K562 (cell line): ENCODE data around the gene CDRT15. TPM values are rescaled to one million over a fixed set of nuclear protein-coding genes. Genes with fewer than 3 reads are reported as not detected.
"Not testable (repeated sequence)": the region's sequence is repeated elsewhere in the genome, so short reads cannot be mapped to it uniquely, and the experiment has no call there.

ENCODE experiments used
- ATAC-seq: fragments of 200-7000 bp; cut with Tn5 transposase; 3 replicates; pipeline ENCODE4 v1.9.1; 2020; ENCODE audit warnings: moderate library complexity
- BruUV-seq: library from RNA; stranded (reverse); fragments of 400-500 nt; replicated peaks from 2 replicates; lab custom pipeline; 2021; lab: Mats Ljungman, UMichigan
- CTCF ChIA-PET: fragments of 300-600 bp; formaldehyde crosslinking; extraction: SDS; loops from one replicate; lab custom pipeline; 2021; ENCODE audit warnings: low intra/inter-chr PET ratio; lab: Yijun Ruan, JAX
- POLR2A ChIA-PET: fragments of 300-600, 350-650 bp; sonication (Branson Sonifier 250); formaldehyde crosslinking; extraction: SDS; loops from one replicate; lab custom pipeline; 2021; ENCODE audit warnings: antibody characterized with exemption, inconsistent platforms; lab: Yijun Ruan, JAX
- DNase-seq, 4 experiments: peaks; one replicate each; pipeline versions ENCODE4 v3.0.0 to v3.0.0-alpha.2; 2011 to 2018; ENCODE audit warnings: low spot score in 3 of 4, mixed read lengths in 3 of 4; ENCODE audit errors: extremely low read depth in 1 of 4
- FAIRE-seq: peaks from 2 replicates; lab custom pipeline; 2011; peaks lifted over from hg19 to GRCh38; lab: Jason Lieb, UNC
- H2AFZ ChIP-seq: 2 replicates; pipeline ENCODE4 v1.6.0; 2011; ENCODE audit warnings: low read depth, low read length, control low read depth, inconsistent platforms
- H3K27ac ChIP-seq: fragments of 200-600 bp; 3 replicates; pipeline ENCODE4 v1.8.0; 2011; ENCODE audit warnings: low read depth, mild to moderate bottlenecking, control low read depth, inconsistent platforms, low read length, moderate library complexity, mixed read lengths; ENCODE audit errors: extremely low read depth
- H3K27me3 ChIP-seq, 2 experiments: fragments of 300-600 bp in 1 of 2; 2 replicates in 1 of 2; 3 replicates in 1 of 2; pipeline versions ENCODE4 v1.6.0 to v1.8.0; 2011; ENCODE audit warnings: inconsistent platforms in 2 of 2, low read length in 2 of 2, mild to moderate bottlenecking in 1 of 2, mixed read lengths in 1 of 2, moderate library complexity in 1 of 2; ENCODE audit not compliant: control insufficient read depth in 2 of 2, insufficient read depth in 2 of 2
- H3K36me3 ChIP-seq: fragments of 300-600 bp; 3 replicates; pipeline ENCODE4 v1.8.0; 2011; ENCODE audit warnings: mild to moderate bottlenecking, low read length, inconsistent platforms; ENCODE audit not compliant: control insufficient read depth, insufficient read depth
- H3K4me1 ChIP-seq, 2 experiments: fragments of 200-600 bp in 1 of 2; replicated peaks in 1 of 2; 2 replicates in 1 of 2; 3 replicates in 1 of 2; pipeline versions ENCODE4 v1.5.1 to v1.8.0; 2011; ENCODE audit warnings: inconsistent platforms in 2 of 2, low read length in 2 of 2, mild to moderate bottlenecking in 1 of 2, mixed read lengths in 1 of 2, moderate library complexity in 1 of 2; ENCODE audit not compliant: control insufficient read depth in 2 of 2, insufficient read depth in 2 of 2
- H3K4me2 ChIP-seq: 2 replicates; pipeline ENCODE4 v1.6.1; 2011; ENCODE audit warnings: low read length, control low read depth, inconsistent platforms, mixed read lengths; ENCODE audit not compliant: insufficient read depth
- H3K4me3 ChIP-seq: fragments of 200-600 bp; sonication (generic), shearing (Covaris generic); 2 replicates; pipeline ENCODE4 v1.5.1; 2016; ENCODE audit warnings: control low read depth, inconsistent platforms
- H3K79me2 ChIP-seq: fragments of 200-600 bp; 3 replicates; pipeline ENCODE4 v1.8.0; 2011; ENCODE audit warnings: low read length, inconsistent platforms; ENCODE audit not compliant: control insufficient read depth, insufficient read depth
- H3K9ac ChIP-seq, 2 experiments: 2 replicates each; pipeline versions ENCODE4 v1.6.0 to v1.6.1; 2011; ENCODE audit warnings: low read depth in 2 of 2, low read length in 2 of 2, control low read depth in 1 of 2, inconsistent platforms in 1 of 2, mild to moderate bottlenecking in 1 of 2, mixed read lengths in 1 of 2; ENCODE audit not compliant: insufficient read depth in 1 of 2
- H3K9me1 ChIP-seq: one replicate; pipeline ENCODE4 v1.6.0; 2011; ENCODE audit warnings: inconsistent platforms, mild to moderate bottlenecking, low read length, moderate library complexity; ENCODE audit not compliant: control insufficient read depth, insufficient read depth
- H3K9me3 ChIP-seq: replicated peaks from 2 replicates; pipeline ENCODE4 v1.5.1; 2011; ENCODE audit warnings: low read depth, low read length, inconsistent platforms; ENCODE audit not compliant: control insufficient read depth, insufficient read depth
- H4K20me1 ChIP-seq: replicated peaks from 2 replicates; pipeline ENCODE4 v1.6.1; 2011; ENCODE audit warnings: low read length, inconsistent platforms, mixed read lengths; ENCODE audit not compliant: control insufficient read depth, insufficient read depth
- SPI1 ChIP-seq: IDR thresholded peaks from 2 replicates; pipeline ENCODE4 v1.6.1; 2011; ENCODE audit warnings: low read depth, low read length, control low read depth, borderline replicate concordance
- ZNF589 ChIP-seq: fragments of 200-800 bp; sonication (Bioruptor generic); IDR thresholded peaks from 2 replicates; pipeline ENCODE4 v1.6.1; 2016; ENCODE audit warnings: low read depth, missing genetic modification characterization, missing compliant biosample characterization
- WGBS: fragments of 100-300 bp; shearing (Covaris generic); methylation state at CpG from one replicate; pipeline ENCODE4 v1.1.6; 2016; ENCODE audit warnings: low coverage, mixed read lengths; ENCODE audit not compliant: insufficient coverage; ENCODE audit errors: missing lambda C conversion rate; 5-methylcytosine and 5-hydroxymethylcytosine counted together
- in situ Hi-C: fragments of 300-500 bp; cut with MboI; formaldehyde crosslinking; loops from 4 replicates; pipeline ENCODE4 v1.15.0; 2018; ENCODE audit warnings: inconsistent platforms, mixed read lengths
- intact Hi-C: fragments of 100-400 bp; cut with micrococcal nuclease; formaldehyde crosslinking; loops from 2 replicates; pipeline ENCODE4 v1.14.2; 2022
- polyA plus RNA-seq, 8 experiments: library from polyadenylated mRNA; depleted of rRNA in 4 of 8; stranded (reverse) in 5 of 8; unstranded in 3 of 8; fragments of >200 nt; fragmentation: Nextera tagmentation in 2 of 8; fragmentation: Illumina TruSeq in 1 of 8; extraction: Ambion mirVana in 2 of 8; extraction: Trizol in 1 of 8; gene quantifications; 2 replicates each; pipeline versions ENCODE4 v1.2.1 to v1.2.3, GENCODE V29; 2011 to 2014; ENCODE audit warnings: inconsistent platforms in 1 of 8, missing spikeins in 1 of 8
- total RNA-seq, 7 experiments: library from RNA; depleted of rRNA in 6 of 7; stranded (reverse); fragments of >200 nt in 6 of 7; fragmentation: Illumina TruSeq in 2 of 7; extraction: Trizol in 2 of 7; gene quantifications; 2 replicates each; pipeline versions ENCODE4 v1.2.1 to v1.2.3, GENCODE V29; 2011 to 2021; ENCODE audit warnings: low replicate concordance in 1 of 7
- TF ChIP-seq, protein P1 (sequence below), 3 experiments: IDR thresholded peaks in 2 of 3; conservative IDR thresholded peaks in 1 of 3; 2 replicates each; pipeline ENCODE4 v1.5.1; 2011 to 2012; ENCODE audit warnings: low read length in 3 of 3, mild to moderate bottlenecking in 3 of 3, control low read depth in 2 of 3, improper control_type of control experiment in 1 of 3, inconsistent platforms in 1 of 3, low read depth in 1 of 3, mixed read lengths in 1 of 3, moderate library complexity in 1 of 3; ENCODE audit not compliant: insufficient read depth in 2 of 3

CDRT15 gene
- total and polyA plus RNA-seq, 9 of the 15 experiments (the other 6 are each of a cell fraction or from before 2014, with no cell fraction given), result not detected

DNA sequence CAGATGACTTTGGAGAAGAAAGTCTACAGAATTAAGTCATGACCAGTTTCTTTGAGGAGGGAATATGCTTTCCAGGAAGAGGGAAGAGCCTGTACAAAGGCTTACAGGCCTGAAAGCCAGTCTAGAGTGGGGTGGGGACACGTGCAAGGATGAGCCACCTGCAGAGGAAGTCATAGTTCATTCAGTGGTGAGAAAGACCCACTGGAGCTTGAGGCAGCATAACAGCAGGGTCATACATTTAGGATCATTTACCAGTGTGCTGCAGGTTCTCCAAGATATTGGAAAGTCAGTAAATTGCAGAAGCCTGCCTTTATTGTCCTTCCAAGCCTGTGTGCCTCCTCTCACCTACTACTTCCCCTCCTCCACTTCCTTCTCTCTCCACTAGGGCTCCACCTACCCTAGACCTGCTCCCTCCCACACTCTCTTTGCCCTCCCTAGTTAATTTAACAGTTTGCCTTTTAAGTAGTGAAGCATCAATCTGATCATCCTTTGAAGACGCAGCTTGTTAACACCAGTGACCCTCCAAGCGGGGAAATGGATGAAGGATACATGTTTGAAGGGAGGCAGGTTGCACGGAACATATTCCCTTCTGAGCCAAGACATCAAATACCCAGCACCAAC, 40.2 kb downstream of the CDRT15 start:
- intact Hi-C loops, result no loop called here
- H3K9me1 ChIP-seq, result no peaks in the 10 kb centered on the region
- POLR2A ChIA-PET, result no interaction called here
- no peak for FAIRE-seq
- 0 out of 3 replicates have a peak, but pooled peaks cover 7% of the 10 kb centered on the region for H3K36me3 ChIP-seq
- 0 out of 2 replicates have a peak, but pooled peaks cover 7% of the 10 kb centered on the region for H4K20me1 ChIP-seq
- no peak for DNase-seq
- H2AFZ ChIP-seq, result no peak overlapping the region
- WGBS, result 71% methylated on average over 4 of the region's 4 CpGs
- H3K27me3 ChIP-seq, result no peaks in the 10 kb centered on the region
- no TSS peak for BruUV-seq
- H3K4me2 ChIP-seq, result no peak overlapping the region
- no peaks in the 10 kb centered on the region; a peak in 1 of 5 replicates for H3K4me1 ChIP-seq
- ATAC-seq, result peak; percentile 73
- no peak overlapping the region for H3K27ac ChIP-seq
- in situ Hi-C loops, result no loop called here
- CTCF ChIA-PET, result no interaction called here
- no peaks in the 10 kb centered on the region for H3K9me3 ChIP-seq
- no peaks in the 10 kb centered on the region for H3K79me2 ChIP-seq
- H3K9ac ChIP-seq, result no peak overlapping the region
- no peak overlapping the region for H3K4me3 ChIP-seq
- TF ChIP-seq SPI1 (peak; percentile 77; the same call in 1 of the 2 replicates), ZNF589 (CRISPR knock-in tag) (no peak)
- TF ChIP-seq, protein P1, sequence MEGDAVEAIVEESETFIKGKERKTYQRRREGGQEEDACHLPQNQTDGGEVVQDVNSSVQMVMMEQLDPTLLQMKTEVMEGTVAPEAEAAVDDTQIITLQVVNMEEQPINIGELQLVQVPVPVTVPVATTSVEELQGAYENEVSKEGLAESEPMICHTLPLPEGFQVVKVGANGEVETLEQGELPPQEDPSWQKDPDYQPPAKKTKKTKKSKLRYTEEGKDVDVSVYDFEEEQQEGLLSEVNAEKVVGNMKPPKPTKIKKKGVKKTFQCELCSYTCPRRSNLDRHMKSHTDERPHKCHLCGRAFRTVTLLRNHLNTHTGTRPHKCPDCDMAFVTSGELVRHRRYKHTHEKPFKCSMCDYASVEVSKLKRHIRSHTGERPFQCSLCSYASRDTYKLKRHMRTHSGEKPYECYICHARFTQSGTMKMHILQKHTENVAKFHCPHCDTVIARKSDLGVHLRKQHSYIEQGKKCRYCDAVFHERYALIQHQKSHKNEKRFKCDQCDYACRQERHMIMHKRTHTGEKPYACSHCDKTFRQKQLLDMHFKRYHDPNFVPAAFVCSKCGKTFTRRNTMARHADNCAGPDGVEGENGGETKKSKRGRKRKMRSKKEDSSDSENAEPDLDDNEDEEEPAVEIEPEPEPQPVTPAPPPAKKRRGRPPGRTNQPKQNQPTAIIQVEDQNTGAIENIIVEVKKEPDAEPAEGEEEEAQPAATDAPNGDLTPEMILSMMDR (IDR thresholded peaks at IDR 0.05 in 2 of 3, conservative IDR thresholded peaks at IDR 0.05 in 1 of 3; ENCODE audit: insufficient read depth in 2 of 3, low read depth in 1 of 3, low read length in 3 of 3), result peak in 2 of 3 experiments; percentile 3 to 25; a peak in 2 of 6 replicates

DNA sequence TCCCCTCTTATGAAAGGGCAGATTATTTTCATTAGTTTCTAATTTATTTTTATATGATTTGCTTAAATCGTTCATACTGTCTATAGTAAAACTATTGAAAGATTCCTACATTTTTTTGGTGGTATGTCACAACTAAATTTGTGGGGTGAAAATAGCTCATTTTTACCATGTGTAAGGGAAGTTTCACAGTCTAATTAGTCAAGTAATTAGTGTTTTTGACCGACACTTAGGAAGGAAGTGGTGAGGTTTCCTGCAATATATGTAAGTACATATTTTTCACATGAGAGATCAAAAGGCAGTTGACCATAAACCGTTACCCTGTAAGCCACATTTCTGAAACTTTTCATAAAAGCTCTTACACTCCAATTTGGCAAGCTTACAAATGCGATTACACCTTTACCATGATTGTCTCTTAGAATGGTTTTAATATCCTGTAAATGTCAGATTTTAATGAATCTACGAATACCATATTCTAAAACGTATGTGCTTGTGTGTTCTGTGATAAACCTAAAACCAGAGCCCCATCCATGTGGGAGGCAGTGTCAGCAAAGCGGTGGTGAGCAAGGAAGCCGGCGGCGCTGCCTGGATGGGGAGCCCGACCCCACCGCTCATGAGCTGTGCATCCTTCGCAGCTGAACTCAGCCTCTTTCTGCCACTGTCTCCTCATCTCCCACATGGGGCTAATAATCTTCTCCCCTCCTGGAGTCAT, 43.9 kb downstream of the CDRT15 start:
- H2AFZ ChIP-seq, BruUV-seq, H3K79me2 ChIP-seq, H3K36me3 ChIP-seq, H3K9ac ChIP-seq, H3K9me3 ChIP-seq, H4K20me1 ChIP-seq, H3K9me1 ChIP-seq, H3K4me3 ChIP-seq, FAIRE-seq, H3K27ac ChIP-seq, H3K27me3 ChIP-seq, H3K4me1 ChIP-seq, CTCF ChIA-PET, in situ Hi-C loops, intact Hi-C loops, H3K4me2 ChIP-seq, DNase-seq, POLR2A ChIA-PET, ATAC-seq: not testable (repeated sequence)
- 89% methylated on average over 4 of the region's 13 CpGs for WGBS

DNA sequence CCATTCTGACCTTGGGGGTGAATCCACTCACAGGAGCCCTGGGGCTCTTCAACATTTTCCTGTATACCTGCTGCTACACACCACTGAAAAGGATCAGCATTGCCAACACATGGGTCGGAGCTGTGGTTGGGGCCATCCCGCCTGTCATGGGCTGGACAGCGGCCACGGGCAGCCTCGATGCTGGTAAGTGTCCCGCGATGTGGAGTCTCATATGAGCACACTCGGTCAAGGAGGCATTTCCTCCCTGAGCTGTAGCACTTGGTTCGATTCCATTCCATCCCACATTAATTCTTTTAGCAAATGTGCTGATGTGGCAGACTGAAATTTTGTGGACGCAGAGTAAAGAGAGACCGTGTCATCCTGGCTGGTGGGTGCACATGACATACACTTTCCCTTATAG, 44.6 kb downstream of the CDRT15 start:
- H3K9me3 ChIP-seq, ATAC-seq, H4K20me1 ChIP-seq, BruUV-seq, H3K27ac ChIP-seq, intact Hi-C loops, CTCF ChIA-PET, H3K4me3 ChIP-seq, H3K4me1 ChIP-seq, H3K9me1 ChIP-seq, POLR2A ChIA-PET, H3K79me2 ChIP-seq, in situ Hi-C loops, H2AFZ ChIP-seq, H3K9ac ChIP-seq, H3K36me3 ChIP-seq, DNase-seq, H3K27me3 ChIP-seq, H3K4me2 ChIP-seq, FAIRE-seq: not testable (repeated sequence)
- WGBS, result 42% methylated on average over 6 of the region's 11 CpGs
